ENCODE results near the gene PLPPR1. TPM values are rescaled to one million over a fixed set of nuclear protein-coding genes. Genes with fewer than 3 reads are reported as not detected.

The PLPPR1 gene
- total and polyA plus RNA-seq, 7 experiments from 2014 or later: not detected

- H3K27me3 Mint-ChIP-seq: peaks cover 2 to 27% (median 20%) of the 10 kb centered on the region in 5 donors
Measured at GRCh38 chr9:101372327-101373118, 344.0 kb downstream of the PLPPR1 start.

More at GRCh38 chr9:101372327-101373118, 344.0 kb downstream of the PLPPR1 start:
- no peak overlapping the region for H3K27ac Mint-ChIP-seq
- Histone ChIP-seq H3K9me3 (ENCODE audit: control insufficient read depth in 2 of 3, low read length in 3 of 3) (no peaks in the 10 kb centered on the region), H3K27ac (ENCODE audit: low read depth, low read length) (no peak overlapping the region), H3K27me3 (ENCODE audit: control insufficient read depth in 2 of 2, insufficient read depth in 2 of 2, low read length in 2 of 2) (peaks cover 0 to 5% of the 10 kb centered on the region in 2 donors), H3K4me3 (ENCODE audit: low read length) (no peak overlapping the region), H3K36me3 (ENCODE audit: control insufficient read depth in 2 of 3, insufficient read depth in 3 of 3, low read length in 3 of 3) (no peaks in the 10 kb centered on the region), H3K4me1 (ENCODE audit: control insufficient read depth in 2 of 2, insufficient read depth in 2 of 2, low read length in 2 of 2) (no peaks in the 10 kb centered on the region)
- intact Hi-C loops (cut with micrococcal nuclease): no loop called here
- CTCF ChIA-PET: no interaction called here
- peaks cover 0 to 7% (median 0%) of the 10 kb centered on the region in 5 donors for H3K36me3 Mint-ChIP-seq
- no peak for ATAC-seq
- no peak for DNase-seq
- peaks cover 0 to 5% (median 0%) of the 10 kb centered on the region in 11 donors for H3K9me3 Mint-ChIP-seq
- POLR2A ChIA-PET: no interaction called here
- no peaks in the 10 kb centered on the region for H3K4me1 Mint-ChIP-seq
- H3K4me3 Mint-ChIP-seq: no peak overlapping the region

Measured in naive thymus-derived CD4-positive, alpha-beta T cell (primary cell).